Activated CD4-positive, alpha-beta T cell treated with anti-CD3 and anti-CD28 coated beads, Interleukin-2, amount 10 ng/mL, durations not matched to agents 7 days and 5 days (primary cell): ENCODE data around the gene TNK1. TPM values are rescaled to one million over a fixed set of nuclear protein-coding genes. Genes with fewer than 3 reads are reported as not detected.

Source experiments
- CTCF ChIA-PET: fragments of 350-600 bp; sonication (Branson Sonifier 250); formaldehyde crosslinking; loops from one replicate; lab custom pipeline; 2021; ENCODE audit warnings: antibody characterized with exemption; lab: Charles Lee
- POLR2A ChIA-PET: fragments of 350-600 bp; sonication (Branson Sonifier 250); formaldehyde crosslinking; loops from one replicate; lab custom pipeline; 2021; ENCODE audit warnings: antibody characterized with exemption; lab: Charles Lee
- DNase-seq: peaks from one replicate; pipeline ENCODE4 v3.0.0-alpha.2; 2020
- H3K27ac Mint-ChIP-seq: one replicate; pipeline ENCODE4 v1.8.0; 2021; ENCODE audit warnings: mild to moderate bottlenecking, moderate library complexity, mixed read lengths
- H3K27me3 Mint-ChIP-seq: one replicate; pipeline ENCODE4 v1.8.0; 2021; ENCODE audit warnings: mixed read lengths
- H3K36me3 Mint-ChIP-seq: one replicate; pipeline ENCODE4 v1.8.0; 2021; ENCODE audit warnings: low read depth, mixed read lengths
- H3K4me1 Mint-ChIP-seq: one replicate; pipeline ENCODE4 v1.8.0; 2021; ENCODE audit warnings: mixed read lengths
- H3K4me3 Mint-ChIP-seq: one replicate; pipeline ENCODE4 v1.8.0; 2021; ENCODE audit warnings: mild to moderate bottlenecking, moderate library complexity, mixed read lengths
- H3K9me3 Mint-ChIP-seq: one replicate; pipeline ENCODE4 v1.8.0; 2021; ENCODE audit warnings: mixed read lengths
- total RNA-seq, 2 experiments: library from RNA; stranded (reverse); gene quantifications; one replicate each; pipeline ENCODE4 v1.2.3, GENCODE V29; 2021

The TNK1 gene
- total RNA-seq, 2 experiments from 2014 or later: 1.5 to 2.1 TPM

DNA sequence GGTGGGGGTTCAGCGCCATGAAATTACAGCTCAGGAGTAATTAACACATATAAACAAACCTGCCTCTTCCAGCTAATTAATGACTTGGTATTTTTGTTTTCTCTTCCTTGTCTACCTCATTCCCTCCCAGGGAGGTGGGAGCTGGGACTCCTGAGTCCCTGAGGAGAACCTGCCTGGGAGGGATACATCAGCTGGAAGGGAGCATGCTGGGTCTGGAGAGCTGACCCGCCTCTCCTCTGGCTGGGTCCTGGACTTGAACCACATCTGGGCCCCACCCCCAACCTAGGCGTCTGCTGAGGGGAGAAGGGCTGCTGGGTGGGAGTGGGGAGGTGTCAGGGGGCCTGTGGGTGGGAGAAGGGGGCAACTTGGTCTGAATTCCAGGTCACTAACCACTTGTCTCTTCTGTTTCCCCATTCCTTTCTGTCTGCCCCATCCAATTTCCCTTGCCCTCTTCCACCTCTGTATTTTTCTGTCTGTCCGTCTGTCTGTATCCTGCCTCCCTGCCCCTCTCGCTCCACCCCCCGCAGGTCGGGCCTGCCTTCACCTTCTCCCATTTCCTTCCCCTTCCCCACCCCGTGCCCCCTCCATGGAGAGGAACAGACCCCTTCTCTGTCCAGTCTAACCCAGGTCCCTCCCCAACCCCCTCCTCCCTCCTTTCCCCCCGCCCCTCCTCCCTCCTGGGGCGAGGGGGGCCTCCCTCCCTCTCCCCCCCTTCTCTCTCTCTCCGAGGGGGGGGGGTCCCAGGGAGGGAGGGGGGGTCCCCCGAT is 26.8 kb downstream of the TNK1 start, which contains the start of gene NLGN2:
NLGN2 (plus strand) TSS at position 361 of the 767 bp plus-strand sequence. CDS start 411 bp downstream, outside the sequence.
- no peak for DNase-seq
- Mint-ChIP-seq H3K27me3 (peaks cover 12% of the 10 kb centered on the region), H3K4me3 (no peak within 1 kb of the TSS), H3K4me1 (peaks cover 22% of the 10 kb centered on the region), H3K9me3 (no peaks in the 10 kb centered on the region), H3K27ac (no peak within 1 kb of the TSS), H3K36me3 (no peaks in the 10 kb centered on the region)
- ChIA-PET POLR2A (no interaction called here), CTCF (no interaction called here)

GRCh38 chr17:7408252-7408727 is 27.4 kb downstream of the TNK1 start:
- Mint-ChIP-seq H3K4me3 (no peak overlapping the region), H3K4me1 (peaks cover 15% of the 10 kb centered on the region), H3K36me3 (no peaks in the 10 kb centered on the region), H3K27ac (no peak overlapping the region), H3K9me3 (no peaks in the 10 kb centered on the region), H3K27me3 (peaks cover 12% of the 10 kb centered on the region)
- ChIA-PET POLR2A (no interaction called here), CTCF (no interaction called here)
- DNase-seq: no peak

DNA sequence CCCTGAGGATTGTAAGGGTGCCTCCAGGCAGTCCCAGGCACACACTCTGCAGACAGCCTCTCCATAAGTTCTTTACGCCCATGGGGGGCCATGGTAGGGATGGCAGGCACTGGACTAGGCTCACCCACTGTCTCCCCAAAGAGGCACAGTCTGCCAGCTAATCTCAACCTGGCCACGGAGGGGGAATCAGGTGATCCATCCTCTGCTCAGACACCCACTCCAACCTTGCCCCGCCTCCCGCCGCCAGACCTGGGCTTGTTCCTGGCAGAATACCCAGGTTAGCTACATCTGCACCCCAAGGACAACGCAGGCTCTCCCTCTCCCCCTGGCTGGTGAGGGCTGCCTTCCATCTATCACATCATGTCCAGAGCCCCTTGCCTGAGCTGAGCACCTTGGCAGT is 28.0 kb downstream of the TNK1 start:
- no peak for DNase-seq
- Mint-ChIP-seq H3K27me3 (peaks cover 12% of the 10 kb centered on the region), H3K36me3 (no peaks in the 10 kb centered on the region), H3K4me1 (peaks cover 15% of the 10 kb centered on the region), H3K4me3 (no peak overlapping the region), H3K27ac (no peak overlapping the region), H3K9me3 (no peaks in the 10 kb centered on the region)
- POLR2A ChIA-PET: no interaction called here
- CTCF ChIA-PET: no interaction called here

- peaks cover 15% of the 10 kb centered on the region for H3K4me1 Mint-ChIP-seq
- POLR2A ChIA-PET: no interaction called here
- H3K9me3 Mint-ChIP-seq: no peaks in the 10 kb centered on the region
- CTCF ChIA-PET: no interaction called here
- no peak for DNase-seq
- no peak overlapping the region for H3K4me3 Mint-ChIP-seq
- H3K27ac Mint-ChIP-seq: no peak overlapping the region
- no peaks in the 10 kb centered on the region for H3K36me3 Mint-ChIP-seq
- H3K27me3 Mint-ChIP-seq: peaks cover 11% of the 10 kb centered on the region
Observed at GRCh38 chr17:7409716-7410115, 28.8 kb downstream of the TNK1 start.

DNA sequence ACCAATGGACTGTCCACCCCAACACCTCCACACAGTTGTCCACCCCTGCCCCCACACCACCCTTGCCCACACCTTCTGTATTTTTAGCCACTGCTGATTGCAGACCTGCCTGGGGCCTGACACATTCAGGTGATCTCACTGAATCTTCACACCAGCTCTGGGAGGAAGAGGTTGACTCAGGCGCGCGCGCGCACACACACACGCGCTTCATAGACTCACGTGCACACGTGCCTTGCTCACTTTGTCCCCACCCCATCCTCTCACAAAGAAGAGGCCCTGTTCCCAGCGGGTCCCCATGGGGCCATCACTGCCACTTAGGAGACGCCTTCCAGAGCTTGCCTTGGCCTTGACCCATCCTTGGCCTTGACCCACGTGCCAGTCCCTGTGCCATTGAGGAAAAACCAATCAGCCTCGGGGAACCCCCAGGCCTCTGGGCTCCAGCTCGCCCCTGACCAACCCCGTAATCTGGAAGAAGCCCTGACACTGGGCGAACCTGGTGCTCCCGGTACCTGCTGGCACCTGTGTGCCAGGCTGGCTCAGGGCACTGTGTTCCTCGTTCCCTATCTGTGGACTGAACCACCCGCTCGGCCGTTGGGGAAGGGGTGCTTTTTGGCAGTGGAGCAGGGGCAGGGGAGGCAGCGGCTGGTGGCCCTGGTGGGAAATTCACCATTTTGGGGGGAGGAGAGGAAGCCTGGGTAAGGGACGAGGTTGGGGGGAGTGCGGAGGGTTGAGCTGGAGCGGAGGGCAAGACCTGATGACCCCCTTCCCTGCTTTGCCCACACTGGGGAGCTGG is 29.9 kb downstream of the TNK1 start:
- H3K4me3 Mint-ChIP-seq: no peak overlapping the region
- ChIA-PET POLR2A (no interaction called here), CTCF (no interaction called here)
- no peaks in the 10 kb centered on the region for H3K9me3 Mint-ChIP-seq
- no peaks in the 10 kb centered on the region for H3K36me3 Mint-ChIP-seq
- no peak for DNase-seq
- H3K27me3 Mint-ChIP-seq: peaks cover 7% of the 10 kb centered on the region
- H3K27ac Mint-ChIP-seq: no peak overlapping the region
- peaks cover 9% of the 10 kb centered on the region for H3K4me1 Mint-ChIP-seq

DNA sequence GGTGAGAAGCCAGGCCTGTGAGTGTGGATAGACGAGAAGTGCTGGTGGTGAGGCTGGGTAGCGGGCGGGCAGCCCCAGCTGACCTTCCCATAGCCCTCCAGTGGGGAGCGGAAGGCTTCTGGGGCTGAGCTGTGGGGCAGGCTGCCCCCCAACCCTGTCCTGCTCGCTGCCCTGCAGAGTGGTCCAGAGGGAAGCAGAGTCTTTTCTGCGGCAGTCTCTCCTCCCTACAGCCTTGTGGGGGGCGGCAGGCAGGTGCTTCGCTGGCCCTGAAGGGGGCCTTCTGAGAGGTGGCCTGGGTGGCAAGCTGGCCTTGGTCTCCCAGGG is 30.5 kb downstream of the TNK1 start:
- ChIA-PET POLR2A (no interaction called here), CTCF (no interaction called here)
- Mint-ChIP-seq H3K9me3 (no peaks in the 10 kb centered on the region), H3K4me1 (peaks cover 6% of the 10 kb centered on the region), H3K27me3 (peaks cover 2% of the 10 kb centered on the region), H3K27ac (no peak overlapping the region), H3K36me3 (no peaks in the 10 kb centered on the region), H3K4me3 (no peak overlapping the region)
- DNase-seq: no peak

DNA sequence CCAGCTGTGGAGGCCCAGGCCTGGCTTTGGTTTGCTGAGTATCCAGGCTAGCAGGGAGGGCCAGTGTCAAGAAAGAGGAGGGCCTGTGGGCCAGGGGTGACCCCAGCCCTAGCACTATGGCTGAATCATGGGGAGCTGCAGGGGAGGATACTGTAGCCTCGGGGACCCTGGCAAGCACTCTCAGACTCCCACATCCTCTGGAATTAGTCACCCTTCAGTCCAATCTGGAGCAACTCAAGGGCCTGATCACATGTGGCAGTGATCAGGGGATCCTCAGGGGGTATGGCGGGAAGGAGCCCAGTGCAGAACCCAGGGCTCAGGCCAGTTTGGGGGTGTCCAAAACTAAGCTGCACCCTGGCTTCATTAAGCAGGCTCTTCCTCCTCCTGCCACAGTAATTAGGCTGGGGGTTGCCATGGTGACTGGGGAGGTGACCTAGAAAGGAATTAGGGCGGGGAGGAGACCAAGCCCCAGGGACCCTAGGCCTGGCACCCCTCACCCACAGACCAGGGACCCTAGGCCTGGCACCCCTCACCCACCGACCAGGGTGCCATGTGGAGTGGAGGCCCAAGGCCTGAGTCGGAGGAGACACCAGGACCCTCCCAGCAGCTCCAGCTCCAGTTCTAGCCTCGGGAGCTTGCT is 32.6 kb downstream of the TNK1 start:
- no peak overlapping the region for H3K4me3 Mint-ChIP-seq
- no peaks in the 10 kb centered on the region for H3K36me3 Mint-ChIP-seq
- peaks cover 3% of the 10 kb centered on the region for H3K4me1 Mint-ChIP-seq
- H3K27me3 Mint-ChIP-seq: no peaks in the 10 kb centered on the region
- H3K27ac Mint-ChIP-seq: no peak overlapping the region
- H3K9me3 Mint-ChIP-seq: no peaks in the 10 kb centered on the region
- CTCF ChIA-PET: interaction anchor here (0.5 to 1.6 kb wide), 3 partner anchors 12 to 147 kb away, joined by 3 to 6 read pairs (median 4); partner anchors contain the start of gene SPEM2
- POLR2A ChIA-PET: no interaction called here
- DNase-seq: no peak

GRCh38 chr17:7414837-7415236 is 33.9 kb downstream of the TNK1 start:
- ChIA-PET POLR2A (no interaction called here), CTCF (no interaction called here)
- Mint-ChIP-seq H3K27me3 (no peaks in the 10 kb centered on the region), H3K9me3 (no peaks in the 10 kb centered on the region), H3K27ac (no peak overlapping the region), H3K36me3 (no peaks in the 10 kb centered on the region), H3K4me3 (no peak overlapping the region), H3K4me1 (no peaks in the 10 kb centered on the region)
- no peak for DNase-seq

DNA sequence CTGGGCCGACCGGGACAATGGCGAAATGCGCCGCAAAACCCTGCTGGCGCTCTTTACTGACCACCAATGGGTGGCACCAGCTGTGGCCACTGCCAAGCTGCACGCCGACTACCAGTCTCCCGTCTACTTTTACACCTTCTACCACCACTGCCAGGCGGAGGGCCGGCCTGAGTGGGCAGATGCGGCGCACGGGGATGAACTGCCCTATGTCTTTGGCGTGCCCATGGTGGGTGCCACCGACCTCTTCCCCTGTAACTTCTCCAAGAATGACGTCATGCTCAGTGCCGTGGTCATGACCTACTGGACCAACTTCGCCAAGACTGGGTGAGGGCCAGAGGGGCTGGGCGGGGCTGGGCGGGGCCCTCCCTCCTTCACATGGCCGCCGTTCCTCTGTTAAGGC is 34.9 kb downstream of the TNK1 start:
- DNase-seq: no peak
- Mint-ChIP-seq H3K4me1 (no peaks in the 10 kb centered on the region), H3K27ac (no peak overlapping the region), H3K9me3 (no peaks in the 10 kb centered on the region), H3K4me3 (no peak overlapping the region), H3K36me3 (no peaks in the 10 kb centered on the region), H3K27me3 (no peaks in the 10 kb centered on the region)
- POLR2A ChIA-PET: no interaction called here
- CTCF ChIA-PET: no interaction called here

DNA sequence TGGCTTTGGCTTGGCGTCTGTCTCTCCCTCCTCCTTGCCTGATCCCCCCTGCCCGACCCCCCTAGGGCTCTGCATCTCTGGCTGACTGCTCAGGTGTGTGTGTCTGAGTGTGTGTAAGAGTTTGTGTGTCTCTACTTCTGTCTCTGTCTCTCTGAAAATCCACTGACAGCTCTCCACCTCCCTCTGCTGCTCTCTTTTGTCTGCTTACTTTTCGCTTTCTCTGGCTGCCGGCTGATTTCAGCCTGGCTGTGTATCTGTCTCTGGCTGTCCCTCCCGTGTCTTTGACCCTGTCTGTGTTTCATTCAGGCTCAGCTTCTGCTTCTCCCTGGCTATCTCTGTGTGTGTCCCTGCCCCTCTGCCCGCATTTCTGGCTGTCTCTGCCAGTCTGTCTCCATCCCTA is 35.4 kb downstream of the TNK1 start:
- no peaks in the 10 kb centered on the region for H3K36me3 Mint-ChIP-seq
- H3K4me1 Mint-ChIP-seq: no peaks in the 10 kb centered on the region
- H3K27me3 Mint-ChIP-seq: no peaks in the 10 kb centered on the region
- H3K4me3 Mint-ChIP-seq: no peak overlapping the region
- peak overlapping the region; percentile 34 for H3K27ac Mint-ChIP-seq
- no peak for DNase-seq
- H3K9me3 Mint-ChIP-seq: no peaks in the 10 kb centered on the region
- ChIA-PET POLR2A (interaction anchor here (0.6 kb wide), 1 partner anchor 54 kb away, joined by 5 read pairs; no protein-coding TSS in a partner anchor), CTCF (interaction anchor here (1.5 kb wide), 1 partner anchor 144 kb away, joined by 4 read pairs; no protein-coding TSS in a partner anchor)

- Mint-ChIP-seq H3K27me3 (no peaks in the 10 kb centered on the region), H3K36me3 (no peaks in the 10 kb centered on the region), H3K9me3 (no peaks in the 10 kb centered on the region), H3K4me3 (no peak overlapping the region), H3K4me1 (no peaks in the 10 kb centered on the region), H3K27ac (no peak overlapping the region)
- ChIA-PET CTCF (interaction anchor here (1.5 kb wide), 1 partner anchor 143 kb away, joined by 4 read pairs; no protein-coding TSS in a partner anchor), POLR2A (interaction anchor here (0.6 kb wide), 1 partner anchor 54 kb away, joined by 5 read pairs; no protein-coding TSS in a partner anchor)
- no peak for DNase-seq
Observed at GRCh38 chr17:7417056-7417655, 36.3 kb downstream of the TNK1 start.

GRCh38 chr17:7418472-7419152 is 37.7 kb downstream of the TNK1 start:
- POLR2A ChIA-PET: no interaction called here
- H3K36me3 Mint-ChIP-seq: no peaks in the 10 kb centered on the region
- H3K9me3 Mint-ChIP-seq: no peaks in the 10 kb centered on the region
- DNase-seq: no peak
- H3K27me3 Mint-ChIP-seq: no peaks in the 10 kb centered on the region
- no peak overlapping the region for H3K27ac Mint-ChIP-seq
- H3K4me1 Mint-ChIP-seq: no peaks in the 10 kb centered on the region
- CTCF ChIA-PET: interaction anchor here (1.7 kb wide), 1 partner anchor 12 kb away, joined by 3 read pairs; no protein-coding TSS in a partner anchor
- no peak overlapping the region for H3K4me3 Mint-ChIP-seq
